Neural progenitor cell (in vitro differentiated cells): ENCODE measurements around the gene GAB2. TPM values are rescaled to one million over a fixed set of nuclear protein-coding genes. Genes with fewer than 3 reads are reported as not detected.

Source experiments
- DNase-seq: peaks from one replicate; pipeline ENCODE4 v3.0.0-alpha.2; 2016; ENCODE audit warnings: low spot score
- H2AFZ ChIP-seq: fragments of 200-600 bp; sonication (generic); replicated peaks from 2 replicates; pipeline ENCODE4 v1.6.1; 2016; ENCODE audit warnings: antibody characterized with exemption
- H3F3A ChIP-seq: fragments of 200-600 bp; sonication (generic); 2 replicates; pipeline ENCODE4 v1.6.1; 2016; ENCODE audit warnings: antibody characterized with exemption, low read depth
- H3K27ac ChIP-seq: fragments of 200-600 bp; sonication (generic); 2 replicates; pipeline ENCODE4 v1.5.1; 2016; ENCODE audit warnings: mild to moderate bottlenecking
- H3K27me3 ChIP-seq: fragments of 200-600 bp; sonication (generic); 2 replicates; pipeline ENCODE4 v1.6.1; 2016; ENCODE audit warnings: mild to moderate bottlenecking, moderate library complexity
- H3K36me3 ChIP-seq: fragments of 200-600 bp; sonication (generic); 2 replicates; pipeline ENCODE4 v1.5.1; 2016
- H3K4me1 ChIP-seq: fragments of 200-600 bp; sonication (generic); 2 replicates; pipeline ENCODE4 v1.6.1; 2016; ENCODE audit warnings: mixed run types
- H3K4me2 ChIP-seq: fragments of 200-600 bp; sonication (generic); 2 replicates; pipeline ENCODE4 v1.6.1; 2016
- H3K4me3 ChIP-seq: fragments of 200-600 bp; sonication (generic); 2 replicates; pipeline ENCODE4 v1.5.1; 2016
- H3K79me2 ChIP-seq: fragments of 200-600 bp; sonication (generic); 2 replicates; pipeline ENCODE4 v1.6.1; 2016; ENCODE audit warnings: low read depth
- H3K9ac ChIP-seq: fragments of 200-600 bp; sonication (generic); 2 replicates; pipeline ENCODE4 v1.6.1; 2016
- H3K9me3 ChIP-seq: fragments of 200-600 bp; sonication (generic); 2 replicates; pipeline ENCODE4 v1.5.1; 2016; ENCODE audit warnings: low read depth
- H4K20me1 ChIP-seq: fragments of 200-600 bp; sonication (generic); 2 replicates; pipeline ENCODE4 v1.6.1; 2016; ENCODE audit warnings: low read depth
- H3K27ac Mint-ChIP-seq: 3 replicates; pipeline ENCODE4 v1.8.0; 2021; ENCODE audit warnings: mixed read lengths
- H3K27me3 Mint-ChIP-seq: 2 replicates; pipeline ENCODE4 v1.8.0; 2022; ENCODE audit warnings: low read depth, mild to moderate bottlenecking, inconsistent platforms, moderate library complexity, mixed read lengths; ENCODE audit not compliant: insufficient read depth
- H3K36me3 Mint-ChIP-seq: 3 replicates; pipeline ENCODE4 v1.8.0; 2021; ENCODE audit warnings: mixed read lengths
- H3K4me1 Mint-ChIP-seq: 3 replicates; pipeline ENCODE4 v1.8.0; 2021; ENCODE audit warnings: mixed read lengths
- H3K4me3 Mint-ChIP-seq: 3 replicates; pipeline ENCODE4 v1.8.0; 2021; ENCODE audit warnings: mild to moderate bottlenecking, moderate library complexity, mixed read lengths
- H3K9me3 Mint-ChIP-seq: 3 replicates; pipeline ENCODE4 v1.8.0; 2020; ENCODE audit warnings: mixed read lengths
- EZH2 ChIP-seq: fragments of 200-600 bp; sonication (generic); IDR thresholded peaks from 2 replicates; pipeline ENCODE4 v1.6.1; 2017; ENCODE audit warnings: antibody characterized with exemption, mild to moderate bottlenecking, moderate library complexity
- EZH2phosphoT487 ChIP-seq: fragments of 200-600 bp; sonication (generic); IDR thresholded peaks from 2 replicates; pipeline ENCODE4 v1.6.1; 2017; ENCODE audit warnings: antibody characterized with exemption
- total RNA-seq: library from RNA; depleted of rRNA; stranded (reverse); fragments of >200 nt; gene quantifications from 2 replicates; pipeline ENCODE4 v1.2.3, GENCODE V29; 2015; ENCODE audit warnings: low replicate concordance
- TF ChIP-seq, protein P1 (sequence below): fragments of 200-600 bp; sonication (generic); IDR thresholded peaks from 2 replicates; pipeline ENCODE4 v1.5.1; 2017; ENCODE audit warnings: antibody characterized with exemption, mild to moderate bottlenecking

Gene GAB2
- total RNA-seq, 1 donor from 2014 or later = 11.1 TPM

GRCh38 chr11:78168539-78169477, 248.8 kb downstream of the GAB2 start:
- DNase-seq = no peak
- Histone ChIP-seq H3K36me3 (no peaks in the 10 kb centered on the region), H3K9ac (no peak overlapping the region), H3K4me3 (no peak overlapping the region), H3K9me3 (no peaks in the 10 kb centered on the region), H3K27me3 (no peaks in the 10 kb centered on the region), H3K4me1 (no peaks in the 10 kb centered on the region), H3K27ac (no peak overlapping the region), H3K4me2 (no peak overlapping the region), H3F3A (no peaks in the 10 kb centered on the region), H3K79me2 (no peaks in the 10 kb centered on the region), H4K20me1 (no peaks in the 10 kb centered on the region), H2AFZ (no peak overlapping the region)
- Mint-ChIP-seq H3K36me3 (peaks cover 6% of the 10 kb centered on the region), H3K27me3 (peaks cover 6% of the 10 kb centered on the region), H3K9me3 (no peaks in the 10 kb centered on the region), H3K4me3 (no peak overlapping the region), H3K4me1 (no peaks in the 10 kb centered on the region), H3K27ac (no peak overlapping the region)
- no peak for TF ChIP-seq EZH2
- TF ChIP-seq, protein P1, sequence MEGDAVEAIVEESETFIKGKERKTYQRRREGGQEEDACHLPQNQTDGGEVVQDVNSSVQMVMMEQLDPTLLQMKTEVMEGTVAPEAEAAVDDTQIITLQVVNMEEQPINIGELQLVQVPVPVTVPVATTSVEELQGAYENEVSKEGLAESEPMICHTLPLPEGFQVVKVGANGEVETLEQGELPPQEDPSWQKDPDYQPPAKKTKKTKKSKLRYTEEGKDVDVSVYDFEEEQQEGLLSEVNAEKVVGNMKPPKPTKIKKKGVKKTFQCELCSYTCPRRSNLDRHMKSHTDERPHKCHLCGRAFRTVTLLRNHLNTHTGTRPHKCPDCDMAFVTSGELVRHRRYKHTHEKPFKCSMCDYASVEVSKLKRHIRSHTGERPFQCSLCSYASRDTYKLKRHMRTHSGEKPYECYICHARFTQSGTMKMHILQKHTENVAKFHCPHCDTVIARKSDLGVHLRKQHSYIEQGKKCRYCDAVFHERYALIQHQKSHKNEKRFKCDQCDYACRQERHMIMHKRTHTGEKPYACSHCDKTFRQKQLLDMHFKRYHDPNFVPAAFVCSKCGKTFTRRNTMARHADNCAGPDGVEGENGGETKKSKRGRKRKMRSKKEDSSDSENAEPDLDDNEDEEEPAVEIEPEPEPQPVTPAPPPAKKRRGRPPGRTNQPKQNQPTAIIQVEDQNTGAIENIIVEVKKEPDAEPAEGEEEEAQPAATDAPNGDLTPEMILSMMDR = no peak
- no peak for TF ChIP-seq EZH2phosphoT487

GRCh38 chr11:78166855-78167469, 250.7 kb downstream of the GAB2 start:
- H3K27me3 ChIP-seq = no peaks in the 10 kb centered on the region
- no peaks in the 10 kb centered on the region for H3K9me3 ChIP-seq
- no peak for DNase-seq
- H3K36me3 Mint-ChIP-seq = no peaks in the 10 kb centered on the region
- H3K4me1 ChIP-seq = no peaks in the 10 kb centered on the region
- no peak for TF ChIP-seq EZH2phosphoT487
- TF ChIP-seq, protein P1 = no peak
- TF ChIP-seq EZH2 = no peak
- H3K36me3 ChIP-seq = no peaks in the 10 kb centered on the region
- H3K27me3 Mint-ChIP-seq = peaks cover 5% of the 10 kb centered on the region
- H3K4me2 ChIP-seq = no peak overlapping the region
- H2AFZ ChIP-seq = no peak overlapping the region
- no peak overlapping the region for H3K27ac ChIP-seq
- no peak overlapping the region for H3K4me3 ChIP-seq
- H4K20me1 ChIP-seq = no peaks in the 10 kb centered on the region
- H3K9ac ChIP-seq = no peak overlapping the region
- H3K27ac Mint-ChIP-seq = peak overlapping the region; percentile 57
- H3K79me2 ChIP-seq = no peaks in the 10 kb centered on the region
- H3F3A ChIP-seq = no peaks in the 10 kb centered on the region
- no peaks in the 10 kb centered on the region for H3K4me1 Mint-ChIP-seq
- H3K9me3 Mint-ChIP-seq = no peaks in the 10 kb centered on the region
- no peak overlapping the region for H3K4me3 Mint-ChIP-seq

Other genes starting within 250 kb of the GAB2 start
- 0.90 and 2.3 TPM in 2 replicates for gene KCTD21, start 229.2 kb downstream of the GAB2 start, total RNA-seq
- 4.2 and 12.5 TPM in 2 replicates for gene USP35, start 228.9 kb downstream of the GAB2 start, total RNA-seq
- 41.9 and 53.0 TPM in 2 replicates for gene NARS2, start 157.0 kb upstream of the GAB2 start, total RNA-seq